ENCODE data around the gene VIPR2.
"Not testable (repeated sequence)": the region's sequence is repeated elsewhere in the genome, so short reads cannot be mapped to it uniquely, and the experiment has no call there.

VIPR2 gene

DNA sequence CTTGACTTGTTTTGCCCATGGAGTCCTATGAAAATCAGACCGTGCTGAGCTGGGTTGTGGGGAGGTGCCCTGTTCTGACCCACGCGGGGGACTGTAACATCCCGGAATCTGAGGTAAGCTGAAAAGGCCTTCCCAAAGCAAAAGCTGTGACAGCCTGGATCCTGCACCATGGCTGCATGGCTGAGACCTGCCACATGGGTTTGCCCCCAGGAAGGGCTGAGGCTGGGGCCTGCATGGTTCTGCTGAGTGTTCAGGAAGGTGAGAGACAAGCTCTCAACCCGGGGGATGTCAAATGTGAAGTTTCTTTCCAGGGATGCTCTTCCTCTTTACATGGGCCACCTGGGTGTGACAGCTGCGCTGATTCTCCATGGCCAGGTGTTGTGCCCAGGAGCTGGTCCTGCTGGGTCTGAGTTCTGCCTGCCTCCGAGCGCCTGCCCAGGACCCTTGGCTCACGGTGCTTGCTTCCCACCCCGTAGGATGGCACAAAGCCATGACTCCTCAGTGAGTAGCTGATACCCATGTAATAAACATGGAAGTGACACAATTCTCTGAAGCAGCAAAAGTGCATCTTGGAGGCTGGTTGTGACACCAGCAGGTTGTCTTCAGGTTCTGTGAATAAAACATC, 58.3 kb downstream of the VIPR2 start:
- Histone ChIP-seq H3K9me3 (no peaks in the 10 kb centered on the region), H3K4me1 (peaks cover 0 to 34% (median 19%) of the 10 kb centered on the region in 4 donors), H3K27me3 (no peaks in the 10 kb centered on the region), H3K4me3 (no peak overlapping the region), H3K27ac (no peak overlapping the region), H3K36me3 (no peaks in the 10 kb centered on the region)
- DNase-seq = peak in 1 of 2 donors; percentile 52
- TF ChIP-seq, protein P1, sequence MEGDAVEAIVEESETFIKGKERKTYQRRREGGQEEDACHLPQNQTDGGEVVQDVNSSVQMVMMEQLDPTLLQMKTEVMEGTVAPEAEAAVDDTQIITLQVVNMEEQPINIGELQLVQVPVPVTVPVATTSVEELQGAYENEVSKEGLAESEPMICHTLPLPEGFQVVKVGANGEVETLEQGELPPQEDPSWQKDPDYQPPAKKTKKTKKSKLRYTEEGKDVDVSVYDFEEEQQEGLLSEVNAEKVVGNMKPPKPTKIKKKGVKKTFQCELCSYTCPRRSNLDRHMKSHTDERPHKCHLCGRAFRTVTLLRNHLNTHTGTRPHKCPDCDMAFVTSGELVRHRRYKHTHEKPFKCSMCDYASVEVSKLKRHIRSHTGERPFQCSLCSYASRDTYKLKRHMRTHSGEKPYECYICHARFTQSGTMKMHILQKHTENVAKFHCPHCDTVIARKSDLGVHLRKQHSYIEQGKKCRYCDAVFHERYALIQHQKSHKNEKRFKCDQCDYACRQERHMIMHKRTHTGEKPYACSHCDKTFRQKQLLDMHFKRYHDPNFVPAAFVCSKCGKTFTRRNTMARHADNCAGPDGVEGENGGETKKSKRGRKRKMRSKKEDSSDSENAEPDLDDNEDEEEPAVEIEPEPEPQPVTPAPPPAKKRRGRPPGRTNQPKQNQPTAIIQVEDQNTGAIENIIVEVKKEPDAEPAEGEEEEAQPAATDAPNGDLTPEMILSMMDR (IDR thresholded peaks at IDR 0.05) = no peak
- intact Hi-C loops (cut with DNase I; ENCODE audit: low total_unique reads) = no loop called here

DNA sequence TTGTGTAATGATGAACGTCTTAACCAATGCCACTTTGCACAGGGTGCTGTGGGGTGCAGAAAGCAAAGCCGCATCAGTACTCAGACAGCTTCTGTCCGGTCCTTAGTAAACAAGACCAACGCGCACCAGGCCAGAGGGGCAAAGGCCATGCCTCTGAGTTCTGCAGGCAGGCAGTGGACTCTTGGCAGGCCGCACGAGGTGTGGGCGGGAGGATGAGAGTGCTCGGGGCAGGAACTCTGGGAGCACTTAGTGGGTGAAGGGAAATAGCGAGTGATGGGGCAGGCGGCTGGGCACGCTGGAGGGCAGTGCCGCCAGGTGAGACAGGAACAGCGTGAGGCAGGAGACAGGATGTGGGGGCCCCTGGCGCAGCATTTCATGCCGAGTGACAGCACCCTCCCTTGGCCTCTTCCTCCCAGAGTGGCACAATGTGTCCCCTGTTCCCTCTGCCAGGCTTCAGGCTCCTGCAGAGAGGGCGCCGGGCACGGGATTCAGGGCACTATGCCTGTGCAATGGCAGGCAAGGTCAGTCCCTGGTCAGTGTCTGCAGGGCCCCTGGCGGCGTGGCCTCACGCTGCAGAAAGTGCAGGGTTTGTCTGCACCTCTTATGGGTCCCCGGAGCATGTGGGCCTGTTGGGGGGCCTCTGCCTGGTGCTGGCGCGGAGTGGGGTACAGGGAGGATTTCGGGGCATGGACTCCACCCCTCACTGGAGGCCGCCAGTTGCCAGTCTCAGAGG, 60.4 kb downstream of the VIPR2 start:
- Histone ChIP-seq H3K27me3 (no peaks in the 10 kb centered on the region), H3K36me3 (no peaks in the 10 kb centered on the region), H3K9me3 (no peaks in the 10 kb centered on the region), H3K4me3 (no peak overlapping the region), H3K27ac (peak overlapping the region; percentile 53 to 59), H3K4me1 (peaks cover 0 to 20% (median 15%) of the 10 kb centered on the region in 4 donors)
- TF ChIP-seq, protein P1 (IDR thresholded peaks at IDR 0.05) = no peak
- intact Hi-C loops (cut with DNase I; ENCODE audit: low total_unique reads) = no loop called here
- DNase-seq = peak in 1 of 2 donors; percentile 68

DNA sequence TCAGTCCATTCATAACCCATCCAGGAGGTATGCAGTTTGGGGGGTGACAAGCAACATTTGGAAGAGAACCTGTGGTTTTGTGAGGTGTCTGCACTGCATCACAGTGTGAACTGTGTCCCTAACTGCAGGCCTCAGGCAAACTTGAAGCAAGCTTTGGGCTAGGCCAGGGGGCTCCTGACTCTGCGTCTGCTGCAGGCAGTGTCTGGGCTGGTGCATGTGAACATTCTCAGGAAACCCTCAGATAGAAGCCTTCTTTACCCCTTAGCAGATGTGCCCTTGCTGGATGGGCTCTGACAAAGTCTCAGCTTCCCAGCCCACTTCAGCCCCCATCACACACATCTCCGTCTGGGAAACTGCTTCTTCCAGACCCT, 61.0 kb downstream of the VIPR2 start:
- peaks cover 0 to 20% (median 15%) of the 10 kb centered on the region in 4 donors for H3K4me1 ChIP-seq
- H3K27ac ChIP-seq = peak overlapping the region; percentile 25 to 59
- H3K4me3 ChIP-seq = no peak overlapping the region
- intact Hi-C loops (cut with DNase I; ENCODE audit: low total_unique reads) = no loop called here
- H3K9me3 ChIP-seq = no peaks in the 10 kb centered on the region
- H3K36me3 ChIP-seq = no peaks in the 10 kb centered on the region
- TF ChIP-seq, protein P1 (IDR thresholded peaks at IDR 0.05) = no peak
- peak in 1 of 2 donors; percentile 51 for DNase-seq
- H3K27me3 ChIP-seq = no peaks in the 10 kb centered on the region

DNA sequence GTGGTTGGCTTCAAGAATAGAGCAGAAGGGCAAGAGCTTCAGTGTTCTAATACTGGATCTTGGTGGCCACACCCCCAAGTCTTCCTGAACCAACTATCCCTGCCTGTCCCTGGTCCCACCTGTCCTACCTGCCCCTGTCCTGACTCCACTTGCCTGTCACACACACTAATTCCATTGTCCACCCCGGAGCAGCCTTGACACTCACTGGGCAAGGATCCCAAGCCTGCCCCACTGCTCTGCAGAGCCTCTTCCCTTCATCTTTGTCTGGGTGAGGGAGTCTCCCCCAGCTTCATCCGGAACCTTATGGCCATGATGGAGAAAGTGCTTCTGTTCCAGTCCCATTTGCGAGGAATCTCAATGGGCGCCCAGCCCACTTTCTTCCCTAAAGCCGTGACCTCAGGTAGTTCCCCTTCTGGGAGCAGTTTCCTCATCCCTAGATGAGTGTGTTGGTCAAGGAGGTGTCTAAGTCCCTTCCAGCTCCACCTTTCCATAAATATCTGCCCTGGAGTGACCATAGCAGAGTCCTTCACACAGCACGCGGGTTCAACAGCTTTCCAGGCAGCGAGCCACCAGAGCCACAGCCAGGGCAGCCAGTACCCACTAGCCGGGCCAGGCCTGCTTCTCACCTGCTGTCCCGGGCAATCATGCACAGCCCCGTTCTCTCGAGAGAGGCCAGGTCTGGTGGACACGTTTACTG, 61.5 kb downstream of the VIPR2 start:
- H3K27ac ChIP-seq = peak overlapping the region; percentile 25 to 59
- peak in 1 of 2 donors; percentile 64 for DNase-seq
- H3K36me3 ChIP-seq = no peaks in the 10 kb centered on the region
- intact Hi-C loops (cut with DNase I; ENCODE audit: low total_unique reads) = no loop called here
- H3K4me1 ChIP-seq = peaks cover 0 to 20% (median 15%) of the 10 kb centered on the region in 4 donors
- no peak overlapping the region for H3K4me3 ChIP-seq
- no peaks in the 10 kb centered on the region for H3K9me3 ChIP-seq
- H3K27me3 ChIP-seq = no peaks in the 10 kb centered on the region
- TF ChIP-seq, protein P1 (IDR thresholded peaks at IDR 0.05) = no peak

DNA sequence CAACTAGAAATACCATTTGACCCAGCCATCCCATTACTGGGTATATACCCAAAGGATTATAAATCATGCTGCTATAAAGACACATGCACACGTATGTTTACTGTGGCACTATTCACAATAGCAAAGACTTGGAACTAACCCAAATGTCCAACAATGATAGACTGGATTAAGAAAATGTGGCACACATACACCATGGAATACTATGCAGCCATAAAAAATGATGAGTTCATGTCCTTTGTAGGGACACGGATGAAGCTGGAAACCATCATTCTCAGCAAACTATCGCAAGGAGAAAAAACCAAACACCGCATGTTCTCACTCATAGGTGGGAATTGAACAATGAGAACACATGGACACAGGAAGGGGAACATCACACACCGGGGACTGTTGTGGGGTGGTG, 62.6 kb downstream of the VIPR2 start:
- H3K27me3 ChIP-seq; H3K9me3 ChIP-seq; intact Hi-C loops (cut with DNase I; ENCODE audit: low total_unique reads); H3K4me3 ChIP-seq; DNase-seq; H3K36me3 ChIP-seq; H3K27ac ChIP-seq: not testable (repeated sequence)
- peaks cover 0 to 20% (median 15%) of the 10 kb centered on the region in 4 donors for H3K4me1 ChIP-seq

DNA sequence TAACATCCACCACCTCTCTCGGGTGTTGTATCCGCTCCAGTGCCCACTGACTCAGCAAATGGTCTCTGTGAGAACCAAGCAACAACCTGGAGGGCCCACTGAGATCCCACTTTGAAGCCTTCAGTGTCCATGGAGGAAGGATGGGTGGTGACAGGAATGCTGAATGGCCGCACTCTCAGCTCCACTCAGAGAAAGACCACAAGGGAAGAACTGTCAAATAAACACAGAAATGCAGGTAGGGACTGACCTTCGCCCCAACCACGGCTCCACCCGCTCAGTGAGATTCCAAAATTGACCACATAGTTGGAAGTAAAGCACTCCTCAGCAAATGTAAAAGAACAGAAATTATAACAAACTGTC, 65.8 kb downstream of the VIPR2 start:
- H3K9me3 ChIP-seq = no peaks in the 10 kb centered on the region
- H3K27me3 ChIP-seq = no peaks in the 10 kb centered on the region
- no peaks in the 10 kb centered on the region for H3K36me3 ChIP-seq
- H3K4me3 ChIP-seq = no peak overlapping the region
- DNase-seq = no peak
- intact Hi-C loops (cut with DNase I; ENCODE audit: low total_unique reads) = no loop called here
- H3K27ac ChIP-seq = no peak overlapping the region
- H3K4me1 ChIP-seq = peaks cover 0 to 11% (median 8%) of the 10 kb centered on the region in 4 donors
- TF ChIP-seq, protein P1 (IDR thresholded peaks at IDR 0.05) = no peak

Data from tibial artery (tissue), 4 donors.